ENCODE results near the gene ACBD3. TPM values are rescaled to one million over a fixed set of nuclear protein-coding genes. Genes with fewer than 3 reads are reported as not detected.

The ACBD3 gene
- total and polyA plus RNA-seq, 2 of the 8 experiments (the other 6 are each of a cell fraction or from before 2014, with no cell fraction given): 8.4 to 29.4 TPM

DNA sequence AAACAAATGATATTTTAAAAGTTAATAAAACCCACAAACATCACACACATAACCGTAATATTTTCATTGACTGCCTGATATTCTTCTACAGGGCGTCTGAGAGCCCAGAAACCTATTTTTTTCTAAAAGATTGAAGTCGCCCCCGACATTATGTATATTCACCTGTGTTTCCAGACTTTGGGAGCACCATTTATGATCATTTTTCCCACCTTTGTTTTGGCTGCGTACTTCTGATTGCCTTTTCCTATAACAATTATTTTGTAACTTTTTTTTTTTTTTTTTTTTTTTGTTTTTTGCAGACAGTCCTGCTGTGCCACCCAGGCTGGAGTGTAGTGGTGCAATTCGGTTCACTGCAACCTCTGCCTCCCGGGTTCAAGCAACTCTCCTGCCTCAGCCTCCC is 839 bp upstream of the ACBD3 start:
- no peak overlapping the region for H3K9ac ChIP-seq (replicated peaks in 1 of 4; ENCODE audit: extremely low read depth in 1 of 4, low read depth in 3 of 4, low read length in 3 of 4)
- DNase-seq (ENCODE audit: low read depth in 1 of 2, low spot score in 2 of 2) (no peak), FAIRE-seq (no peak)
- peaks cover 0 to 4% (median 3%) of the 10 kb centered on the region in 4 experiments; a peak in 3 of 7 replicates for H3K4me1 ChIP-seq (replicated peaks in 1 of 4; ENCODE audit: control insufficient read depth in 3 of 4, insufficient read depth in 4 of 4, low read length in 3 of 4)
- no peak overlapping the region for H2AK5ac ChIP-seq (ENCODE audit: low read depth, low read length)
- 0 out of 2 replicates have a peak overlapping the region, but pooled peaks have one; percentile 69 for H2BK5ac ChIP-seq (ENCODE audit: low read depth, low read length)
- H2BK20ac ChIP-seq (ENCODE audit: low read length): no peak overlapping the region
- H3K79me2 ChIP-seq (ENCODE audit: control insufficient read depth in 1 of 2, insufficient read depth in 2 of 2, low read length in 2 of 2): peaks cover 3 to 35% of the 10 kb centered on the region in 2 experiments; a peak in 3 of 4 replicates
- no peaks in the 10 kb centered on the region for H3K27me3 ChIP-seq (replicated peaks in 1 of 4; ENCODE audit: control insufficient read depth in 3 of 4, extremely low read depth in 1 of 4, insufficient read depth in 3 of 4, low read length in 3 of 4)
- H3K14ac ChIP-seq (ENCODE audit: insufficient read length): no peak overlapping the region
- peak overlapping the region; percentile 79 to 82 for H3K4me2 ChIP-seq (ENCODE audit: insufficient read depth in 1 of 2, low read depth in 2 of 2, low read length in 2 of 2)
- peaks cover 0 to 2% of the 10 kb centered on the region in 2 experiments for H4K20me1 ChIP-seq (replicated peaks in 1 of 2; ENCODE audit: control insufficient read depth in 1 of 2, insufficient read depth in 2 of 2, low read length in 2 of 2)
- H3K36me3 ChIP-seq (ENCODE audit: control insufficient read depth in 2 of 4, insufficient read depth in 4 of 4, low read length in 3 of 4): peaks cover 0 to 4% (median 0%) of the 10 kb centered on the region in 4 experiments; a peak in 1 of 8 replicates
- POLR2A ChIA-PET (ENCODE audit: partially characterized antibody): interaction anchor here (1.0 kb wide), 1 partner anchor 65 kb away, joined by 4 read pairs; no protein-coding TSS in a partner anchor
- CTCF ChIA-PET (ENCODE audit: partially characterized antibody): interaction anchor here (1.0 to 1.1 kb wide), 2 partner anchors 10 to 15 kb away, joined by 3 read pairs; no protein-coding TSS in a partner anchor
- H3K23me2 ChIP-seq (ENCODE audit: low read depth, low read length): no peaks in the 10 kb centered on the region; the same call in 1 of the 2 replicates
- H3K4me3 ChIP-seq (ENCODE audit: extremely low read depth in 1 of 4, insufficient read depth in 2 of 4, low read depth in 3 of 4, low read length in 4 of 4): peak overlapping the region; percentile 65 to 90 (median 79); a peak in 7 of 8 replicates
- no peak overlapping the region for H3K23ac ChIP-seq (ENCODE audit: insufficient read length)
- H4K91ac ChIP-seq (replicated peaks; ENCODE audit: insufficient read length, low read length): no peak overlapping the region
- H3K79me1 ChIP-seq (ENCODE audit: low read depth, low read length): peaks cover 6% of the 10 kb centered on the region; the same call in 1 of the 2 replicates
- H2BK120ac ChIP-seq (replicated peaks; ENCODE audit: low read depth, low read length): no peak overlapping the region
- no peak overlapping the region for H4K8ac ChIP-seq (ENCODE audit: extremely low read depth, insufficient read depth, low read length)
- no peaks in the 10 kb centered on the region for H3K9me3 ChIP-seq (ENCODE audit: insufficient read depth in 2 of 2, low read depth in 1 of 2, low read length in 1 of 2)
- H3K4ac ChIP-seq (replicated peaks; ENCODE audit: insufficient read length, low read depth, low read length): no peak overlapping the region
- WGBS, 2 experiments (ENCODE audit: extremely low coverage in 1 of 2, insufficient coverage in 1 of 2, insufficient read length in 1 of 2, insufficient replicate concordance in 2 of 2, low coverage in 1 of 2, low lambda C conversion rate in 2 of 2, missing lambda C conversion rate in 1 of 2): 89% methylated on average over 6 of the region's 7 CpGs; no CpG with 5 or more reads in 1 of the 2 experiments
- no peak overlapping the region for H3K56ac ChIP-seq (replicated peaks; ENCODE audit: insufficient read length, low read depth, low read length)
- H4K5ac ChIP-seq (ENCODE audit: insufficient read length, low read depth, low read length): peak overlapping the region; percentile 19
- H2AFZ ChIP-seq (ENCODE audit: low read length): no peak overlapping the region
- H3K27ac ChIP-seq (ENCODE audit: low read depth, low read length): no peak overlapping the region
- H2BK15ac ChIP-seq (ENCODE audit: low read length): no peak overlapping the region
- no peak overlapping the region for H2BK12ac ChIP-seq (ENCODE audit: low read depth, low read length)
- H3K18ac ChIP-seq (ENCODE audit: extremely low read depth, low read length): no peak overlapping the region
- TF ChIP-seq BACH1 (IDR thresholded peaks at IDR 0.05; ENCODE audit: low read length): no peak
- no peak for TF ChIP-seq BCL11A (IDR thresholded peaks at IDR 0.05; ENCODE audit: low read depth in 2 of 2, low read length in 2 of 2)
- TF ChIP-seq CBX8 (IDR thresholded peaks at IDR 0.05; ENCODE audit: borderline replicate concordance, low read depth, low read length): no peak
- TF ChIP-seq, protein P1, sequence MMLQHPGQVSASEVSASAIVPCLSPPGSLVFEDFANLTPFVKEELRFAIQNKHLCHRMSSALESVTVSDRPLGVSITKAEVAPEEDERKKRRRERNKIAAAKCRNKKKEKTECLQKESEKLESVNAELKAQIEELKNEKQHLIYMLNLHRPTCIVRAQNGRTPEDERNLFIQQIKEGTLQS (IDR thresholded peaks at IDR 0.05; ENCODE audit: insufficient read depth, low read depth, low read length): no peak
- no peak for TF ChIP-seq GTF2F1 (IDR thresholded peaks at IDR 0.05; ENCODE audit: borderline replicate concordance, low read depth, low read length)
- TF ChIP-seq SUZ12 (IDR thresholded peaks at IDR 0.05; ENCODE audit: low read length): no peak
- TF ChIP-seq POLR2AphosphoS5 (IDR thresholded peaks at IDR 0.05; ENCODE audit: low read depth, low read length): no peak
- TF ChIP-seq SAP30 (IDR thresholded peaks at IDR 0.05; ENCODE audit: insufficient read depth, insufficient replicate concordance, low read length): no peak
- no peak for TF ChIP-seq RNF2 (IDR thresholded peaks at IDR 0.05; ENCODE audit: borderline replicate concordance, low read depth, low read length, missing control alignments, poor library complexity, severe bottlenecking)
- no peak for TF ChIP-seq HDAC2 (IDR thresholded peaks at IDR 0.05; ENCODE audit: borderline replicate concordance in 1 of 2, low read depth in 2 of 2, low read length in 2 of 2)
- no peak for TF ChIP-seq POLR2A (IDR thresholded peaks at IDR 0.05; ENCODE audit: control extremely low read depth in 1 of 2, low read depth in 2 of 2, low read length in 2 of 2)
